SU-DHL-6 (cell line): Measurements from ENCODE around the gene LDLRAD3.

Source experiments
- H2AFZ ChIP-seq: fragments of 200-600 bp; sonication (generic); 2 replicates; pipeline ENCODE4 v1.6.1; 2014; ENCODE audit warnings: low read depth, mild to moderate bottlenecking, moderate library complexity, mixed read lengths, antibody characterized with exemption, low read length; ENCODE audit not compliant: severe bottlenecking
- H3F3A ChIP-seq: fragments of 200-600 bp; shearing (Covaris generic); 2 replicates; pipeline ENCODE4 v1.6.0; 2016; ENCODE audit warnings: antibody characterized with exemption, mild to moderate bottlenecking; ENCODE audit not compliant: insufficient read depth
- H3K27ac ChIP-seq: fragments of 200-600 bp; sonication (generic); 2 replicates; pipeline ENCODE4 v1.5.1; 2016; ENCODE audit warnings: low read depth, mild to moderate bottlenecking, low read length, moderate library complexity, mixed read lengths
- H3K27me3 ChIP-seq: fragments of 200-600 bp; sonication (generic), shearing (Covaris generic); 2 replicates; pipeline ENCODE4 v1.6.0; 2014; ENCODE audit warnings: mild to moderate bottlenecking, low read length
- H3K36me3 ChIP-seq: fragments of 200-600 bp; sonication (generic); 2 replicates; pipeline ENCODE4 v1.6.1; 2014; ENCODE audit warnings: mild to moderate bottlenecking, low read length, mixed read lengths
- H3K4me2 ChIP-seq: fragments of 300-600, 200-600 bp; shearing (Covaris generic), sonication (generic); 2 replicates; pipeline ENCODE4 v1.6.0; 2014; ENCODE audit warnings: low read length, low read depth, mild to moderate bottlenecking; ENCODE audit not compliant: poor library complexity, severe bottlenecking
- H3K4me3 ChIP-seq: fragments of 200-600 bp; sonication (generic); 2 replicates; pipeline ENCODE4 v1.5.1; 2014; ENCODE audit warnings: antibody characterized with exemption, low read length, mild to moderate bottlenecking, mixed read lengths; ENCODE audit not compliant: insufficient read depth, poor library complexity, severe bottlenecking
- H3K79me2 ChIP-seq: fragments of 200-600 bp; sonication (generic); 2 replicates; pipeline ENCODE4 v1.6.1; 2014; ENCODE audit warnings: mild to moderate bottlenecking, low read length, moderate library complexity; ENCODE audit not compliant: insufficient read depth
- H3K9ac ChIP-seq: fragments of 200-600 bp; sonication (generic); 2 replicates; pipeline ENCODE4 v1.7.0; 2014; ENCODE audit warnings: mild to moderate bottlenecking, low read length
- H3K9me2 ChIP-seq: fragments of 200-600 bp; sonication (generic); replicated peaks from 2 replicates; pipeline ENCODE4 v1.6.1; 2014; ENCODE audit warnings: low read length; ENCODE audit not compliant: insufficient read depth
- H3K9me3 ChIP-seq: fragments of 200-600 bp; sonication (generic); 2 replicates; pipeline ENCODE4 v1.6.1; 2014; ENCODE audit warnings: low read length, mixed read lengths; ENCODE audit not compliant: insufficient read depth
- H4K20me1 ChIP-seq: fragments of 200-600 bp; sonication (generic); 2 replicates; pipeline ENCODE4 v1.6.1; 2014; ENCODE audit warnings: low read depth, mild to moderate bottlenecking, antibody characterized with exemption, low read length, moderate library complexity, mixed read lengths
- EZH2phosphoT487 ChIP-seq: fragments of 200-600 bp; sonication (generic), shearing (Covaris generic); conservative IDR thresholded peaks from 2 replicates; pipeline ENCODE4 v1.6.1; 2018; ENCODE audit warnings: mild to moderate bottlenecking, antibody characterized with exemption, low read length, moderate library complexity, mixed read lengths
- TF ChIP-seq, protein P1 (sequence below): fragments of 200-600 bp; sonication (generic); IDR thresholded peaks from one replicate; pipeline ENCODE4 v1.5.1; 2017; ENCODE audit warnings: antibody characterized with exemption, mild to moderate bottlenecking, low read length, moderate library complexity; ENCODE audit not compliant: insufficient read depth, poor library complexity, severe bottlenecking

LDLRAD3 gene

DNA sequence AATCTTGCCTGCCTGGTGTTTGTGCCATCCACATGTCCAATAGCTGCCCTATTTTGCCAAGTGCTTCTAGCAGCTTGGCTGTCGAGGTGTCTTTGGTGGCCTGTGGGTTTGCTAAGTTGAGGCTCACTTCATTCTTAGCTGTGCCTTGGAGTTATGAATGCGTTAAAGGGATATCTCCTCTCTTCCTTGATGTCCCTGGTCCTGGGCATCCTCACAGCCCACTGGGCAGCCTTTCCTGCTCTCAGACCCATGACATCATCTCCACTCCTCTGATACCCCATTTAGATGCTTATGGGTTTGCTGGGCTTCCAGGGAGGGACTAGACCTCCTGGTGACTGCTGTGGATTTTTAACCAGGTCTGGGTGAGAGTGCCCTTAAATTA, 1.3 kb downstream of the LDLRAD3 start:
- Histone ChIP-seq H3K79me2 (no peaks in the 10 kb centered on the region), H4K20me1 (no peaks in the 10 kb centered on the region), H3K36me3 (no peaks in the 10 kb centered on the region), H3K4me2 (no peak overlapping the region), H2AFZ (no peak overlapping the region), H3K27ac (no peak overlapping the region), H3K9me2 (no peaks in the 10 kb centered on the region), H3F3A (no peaks in the 10 kb centered on the region), H3K9me3 (no peaks in the 10 kb centered on the region), H3K4me3 (no peak overlapping the region), H3K27me3 (no peaks in the 10 kb centered on the region), H3K9ac (no peak overlapping the region)
- TF ChIP-seq EZH2phosphoT487 = no peak
- TF ChIP-seq, protein P1, sequence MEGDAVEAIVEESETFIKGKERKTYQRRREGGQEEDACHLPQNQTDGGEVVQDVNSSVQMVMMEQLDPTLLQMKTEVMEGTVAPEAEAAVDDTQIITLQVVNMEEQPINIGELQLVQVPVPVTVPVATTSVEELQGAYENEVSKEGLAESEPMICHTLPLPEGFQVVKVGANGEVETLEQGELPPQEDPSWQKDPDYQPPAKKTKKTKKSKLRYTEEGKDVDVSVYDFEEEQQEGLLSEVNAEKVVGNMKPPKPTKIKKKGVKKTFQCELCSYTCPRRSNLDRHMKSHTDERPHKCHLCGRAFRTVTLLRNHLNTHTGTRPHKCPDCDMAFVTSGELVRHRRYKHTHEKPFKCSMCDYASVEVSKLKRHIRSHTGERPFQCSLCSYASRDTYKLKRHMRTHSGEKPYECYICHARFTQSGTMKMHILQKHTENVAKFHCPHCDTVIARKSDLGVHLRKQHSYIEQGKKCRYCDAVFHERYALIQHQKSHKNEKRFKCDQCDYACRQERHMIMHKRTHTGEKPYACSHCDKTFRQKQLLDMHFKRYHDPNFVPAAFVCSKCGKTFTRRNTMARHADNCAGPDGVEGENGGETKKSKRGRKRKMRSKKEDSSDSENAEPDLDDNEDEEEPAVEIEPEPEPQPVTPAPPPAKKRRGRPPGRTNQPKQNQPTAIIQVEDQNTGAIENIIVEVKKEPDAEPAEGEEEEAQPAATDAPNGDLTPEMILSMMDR = no peak

DNA sequence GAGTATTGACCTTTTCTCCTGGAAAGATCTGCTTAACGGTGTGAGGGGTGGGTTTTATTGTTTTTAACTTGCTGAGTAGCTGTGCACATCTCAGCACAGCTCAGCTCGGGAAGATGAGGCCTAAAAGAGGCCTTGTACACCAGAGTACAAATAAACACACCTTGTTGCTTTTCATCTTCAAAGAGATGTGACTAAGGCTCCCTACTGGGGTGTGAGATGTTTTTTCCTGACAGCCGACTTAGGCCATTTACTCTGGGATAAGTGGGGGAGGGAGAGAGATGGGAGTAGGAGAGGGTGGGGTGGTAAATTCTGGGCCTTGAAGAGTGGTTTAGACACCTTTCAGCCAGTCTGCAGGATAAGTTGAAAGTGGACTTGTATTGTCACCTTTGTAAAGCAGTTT, 2.9 kb downstream of the LDLRAD3 start:
- Histone ChIP-seq H4K20me1 (no peaks in the 10 kb centered on the region), H3K9ac (no peak overlapping the region), H3K9me3 (no peaks in the 10 kb centered on the region), H3K36me3 (no peaks in the 10 kb centered on the region), H3K9me2 (no peaks in the 10 kb centered on the region), H3K4me3 (no peak overlapping the region), H3K4me2 (no peak overlapping the region), H3F3A (no peaks in the 10 kb centered on the region), H2AFZ (no peak overlapping the region), H3K27me3 (no peaks in the 10 kb centered on the region), H3K27ac (no peak overlapping the region), H3K79me2 (no peaks in the 10 kb centered on the region)
- TF ChIP-seq, protein P1 = no peak
- TF ChIP-seq EZH2phosphoT487 = no peak

DNA sequence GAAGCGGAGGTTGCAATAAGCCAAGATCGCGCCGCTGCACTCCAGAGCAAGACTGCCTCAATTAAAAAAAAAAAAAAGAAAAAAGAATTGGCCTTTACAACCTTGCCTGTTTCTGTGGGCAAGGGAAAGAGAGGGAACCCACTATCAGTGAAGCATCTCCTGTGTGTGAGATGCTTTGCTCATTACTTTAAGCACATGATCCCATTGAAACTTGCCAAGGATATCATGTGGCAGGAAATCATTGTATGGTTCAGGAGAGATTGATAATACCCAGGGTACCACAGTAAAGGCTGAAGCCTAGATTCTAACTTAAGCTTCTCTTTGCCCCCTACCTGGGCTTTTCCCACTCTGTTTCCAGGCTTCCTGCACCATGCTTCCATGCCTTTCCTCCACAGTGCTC, 3.6 kb downstream of the LDLRAD3 start:
- Histone ChIP-seq H3K79me2 (no peaks in the 10 kb centered on the region), H2AFZ (no peak overlapping the region), H3K9me2 (no peaks in the 10 kb centered on the region), H3K9me3 (no peaks in the 10 kb centered on the region), H3K9ac (no peak overlapping the region), H4K20me1 (no peaks in the 10 kb centered on the region), H3K4me2 (no peak overlapping the region), H3K27ac (no peak overlapping the region), H3F3A (no peaks in the 10 kb centered on the region), H3K4me3 (no peak overlapping the region), H3K36me3 (no peaks in the 10 kb centered on the region), H3K27me3 (no peaks in the 10 kb centered on the region)
- TF ChIP-seq, protein P1 = no peak
- TF ChIP-seq EZH2phosphoT487 = no peak

DNA sequence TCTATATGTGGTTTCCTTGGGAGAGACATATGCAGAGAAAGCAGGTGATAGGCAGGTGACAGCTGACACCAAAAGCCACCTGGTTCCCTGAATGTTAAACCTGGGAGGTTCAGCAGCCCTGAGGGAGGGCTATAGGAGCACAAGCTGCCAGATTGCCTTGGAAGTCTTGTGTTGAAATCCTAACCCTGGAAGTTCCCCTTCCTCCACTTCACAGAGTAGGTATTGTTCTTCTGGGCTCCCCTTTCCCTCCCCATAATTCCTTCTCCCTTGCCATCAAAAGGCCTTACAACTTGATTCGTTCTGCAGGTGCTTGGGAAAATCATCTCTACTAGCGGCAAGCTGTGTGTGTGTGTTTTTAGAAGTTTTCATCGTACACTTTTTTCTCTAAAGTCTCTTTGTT, 5.4 kb downstream of the LDLRAD3 start:
- Histone ChIP-seq H3K4me2 (no peak overlapping the region), H3F3A (no peaks in the 10 kb centered on the region), H3K36me3 (no peaks in the 10 kb centered on the region), H3K79me2 (no peaks in the 10 kb centered on the region), H3K4me3 (no peak overlapping the region), H3K9me2 (no peaks in the 10 kb centered on the region), H3K27me3 (no peaks in the 10 kb centered on the region), H3K9ac (no peak overlapping the region), H2AFZ (no peak overlapping the region), H3K9me3 (no peaks in the 10 kb centered on the region), H4K20me1 (no peaks in the 10 kb centered on the region), H3K27ac (no peak overlapping the region)
- TF ChIP-seq, protein P1 = no peak
- TF ChIP-seq EZH2phosphoT487 = no peak
